GM18526 (cell line): ENCODE results near the gene CES2.

Source experiments
- POLR2A ChIP-seq: IDR thresholded peaks from 3 replicates; pipeline ENCODE4 v1.6.1; 2011; ENCODE audit not compliant: insufficient read length; ENCODE audit errors: extremely low read depth

CES2 gene

DNA sequence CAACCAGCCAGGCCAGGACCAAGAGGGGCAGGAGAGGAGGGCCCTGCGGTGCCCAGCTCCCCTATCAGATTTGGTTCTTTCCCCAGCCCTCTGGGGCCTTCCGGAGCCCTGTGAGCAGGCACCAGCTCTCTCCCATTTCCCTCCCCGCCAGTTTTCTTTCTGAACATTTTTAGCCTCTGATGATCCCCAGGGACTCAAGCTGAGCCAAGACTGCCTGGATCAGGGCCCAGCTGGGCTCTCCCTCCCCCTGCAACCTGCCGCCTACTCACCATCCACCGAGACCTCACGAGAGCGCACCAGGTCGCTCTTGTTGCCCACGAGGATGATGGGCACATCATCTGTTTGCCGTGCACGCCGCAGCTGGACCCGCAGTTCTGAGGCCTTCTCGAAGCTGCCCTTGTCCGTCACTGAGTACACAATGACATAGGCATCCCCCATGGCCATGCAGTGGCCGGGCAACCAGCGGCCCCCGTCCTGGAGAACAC lies 12.0 kb upstream of the CES2 start:
- TF ChIP-seq POLR2A: no peak

DNA sequence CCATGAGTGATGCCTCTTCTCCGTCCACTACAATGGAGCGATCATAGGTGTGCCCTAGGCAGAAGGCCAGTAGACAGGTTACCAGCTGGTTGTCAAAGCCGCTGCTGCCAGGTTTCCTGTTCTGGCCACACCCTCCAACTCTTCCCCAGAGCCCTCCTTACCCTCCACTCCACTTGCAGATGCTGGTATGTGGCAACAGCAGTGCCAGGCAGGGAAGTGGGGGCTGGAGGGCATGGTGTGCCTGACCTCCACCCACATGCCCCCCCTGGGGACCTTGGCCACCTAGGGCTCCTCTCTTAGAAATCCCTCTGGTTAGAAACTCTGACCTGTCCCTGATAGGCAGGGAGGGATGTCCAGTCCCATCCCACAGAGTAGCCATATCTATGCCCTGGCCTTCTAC lies 11.4 kb upstream of the CES2 start:
- no peak for TF ChIP-seq POLR2A

DNA sequence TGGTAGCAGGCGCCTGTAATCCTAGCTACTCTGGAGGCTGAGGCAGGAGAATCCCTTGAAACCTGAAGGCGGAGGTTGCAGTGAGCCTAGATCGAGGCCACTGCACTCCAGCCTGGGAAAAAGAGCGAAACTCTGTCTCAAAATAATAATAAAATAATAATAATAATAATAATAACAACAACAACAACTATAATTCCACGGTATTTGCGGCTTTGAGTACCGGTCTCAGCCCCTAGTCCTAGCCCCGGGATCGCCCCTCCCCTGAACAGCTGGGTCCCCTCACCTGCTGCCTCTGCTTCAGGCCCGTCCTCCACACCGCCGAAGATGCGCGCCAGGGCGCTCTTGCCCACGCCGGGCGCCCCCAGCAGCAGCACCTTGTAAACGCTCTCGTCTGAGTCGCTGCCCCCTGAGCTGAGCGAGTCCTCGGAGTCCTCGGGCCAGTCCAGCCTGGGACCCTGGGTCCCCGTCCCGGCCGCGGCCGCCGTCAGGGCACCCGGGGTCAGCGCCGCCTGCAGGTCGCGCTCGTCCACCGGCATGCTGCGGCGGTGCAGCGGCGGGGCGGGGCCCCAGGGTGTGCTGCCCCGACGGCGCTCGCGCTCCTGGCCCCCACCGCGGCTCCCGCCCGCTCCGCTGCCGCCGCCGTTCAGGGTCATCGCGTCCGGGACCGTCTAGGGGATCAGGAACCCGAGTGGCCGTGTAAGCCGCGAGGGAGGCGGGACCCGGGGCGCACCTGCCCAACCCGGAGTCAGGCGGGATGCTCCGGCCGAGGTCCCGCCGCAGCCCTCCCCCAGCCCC lies 10.6 kb upstream of the CES2 start:
- TF ChIP-seq POLR2A: no peak

DNA sequence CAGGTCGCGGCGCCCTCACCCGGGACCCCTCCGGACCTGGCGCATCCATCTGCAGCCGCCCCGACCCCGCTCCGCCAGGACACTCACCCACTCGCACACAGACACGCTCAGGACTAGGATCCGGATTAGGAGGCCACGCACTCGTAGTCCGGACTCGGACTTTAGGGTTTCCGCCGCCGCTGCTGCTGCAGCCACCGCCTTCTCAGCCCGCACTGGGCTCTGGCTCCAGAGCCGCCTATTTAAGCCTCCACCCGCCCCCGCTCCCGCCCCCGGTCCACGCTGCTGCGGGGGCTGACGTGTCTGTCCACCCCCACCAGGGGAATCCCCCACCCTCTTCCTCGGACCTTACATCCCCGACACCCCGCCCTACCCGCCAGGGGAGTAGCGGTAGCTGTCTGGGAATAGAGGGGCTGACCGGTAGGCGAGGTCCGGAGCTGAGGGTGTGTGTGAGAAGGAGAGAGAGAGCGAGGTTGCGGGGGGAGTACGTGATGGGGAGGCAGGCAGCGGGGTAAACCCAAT lies 9.9 kb upstream of the CES2 start, which contains the start of gene RRAD:
Gene RRAD (minus strand): TSS at position 214 of the 519 bp plus-strand sequence. CDS start 356 bp downstream, outside the sequence.
- no peak for TF ChIP-seq POLR2A

DNA sequence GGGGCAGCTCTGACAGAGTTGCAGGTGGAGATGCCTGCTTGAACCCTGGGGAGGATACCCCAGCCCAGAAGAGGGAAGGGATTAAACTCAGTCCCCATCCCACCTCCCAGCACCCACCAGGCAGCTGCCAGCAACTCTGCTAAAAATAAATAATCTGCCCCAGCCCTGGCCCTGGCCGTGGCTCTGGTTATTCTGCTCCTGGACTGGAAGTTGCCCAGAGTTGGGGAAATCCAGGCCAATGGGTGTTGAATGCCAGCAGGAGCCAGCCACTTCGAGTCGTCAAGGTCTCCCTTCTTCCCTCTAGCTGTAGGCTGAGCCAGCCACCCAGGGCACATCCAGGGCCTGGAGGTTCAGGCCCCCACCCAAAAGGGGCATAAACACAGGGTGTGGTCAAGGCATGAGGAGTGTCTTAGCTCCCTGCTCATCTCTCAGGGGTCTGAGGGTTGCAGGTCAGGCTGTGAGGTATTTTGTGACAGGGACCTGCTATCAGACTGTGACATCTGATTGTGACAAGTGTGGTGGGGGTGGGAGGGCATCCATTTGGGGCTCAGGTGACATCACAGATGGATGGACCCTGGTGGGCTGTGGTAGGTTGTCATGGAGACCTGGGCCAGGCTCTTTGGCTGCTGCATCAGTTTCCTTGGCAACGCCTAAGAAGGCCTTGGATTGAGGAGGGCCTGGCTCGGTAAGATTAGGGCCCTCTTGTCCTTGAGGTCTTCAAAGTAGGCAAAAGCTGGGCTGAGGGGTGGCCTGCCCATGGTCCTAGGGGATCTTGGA lies 9.0 kb upstream of the CES2 start:
- TF ChIP-seq POLR2A: no peak

DNA sequence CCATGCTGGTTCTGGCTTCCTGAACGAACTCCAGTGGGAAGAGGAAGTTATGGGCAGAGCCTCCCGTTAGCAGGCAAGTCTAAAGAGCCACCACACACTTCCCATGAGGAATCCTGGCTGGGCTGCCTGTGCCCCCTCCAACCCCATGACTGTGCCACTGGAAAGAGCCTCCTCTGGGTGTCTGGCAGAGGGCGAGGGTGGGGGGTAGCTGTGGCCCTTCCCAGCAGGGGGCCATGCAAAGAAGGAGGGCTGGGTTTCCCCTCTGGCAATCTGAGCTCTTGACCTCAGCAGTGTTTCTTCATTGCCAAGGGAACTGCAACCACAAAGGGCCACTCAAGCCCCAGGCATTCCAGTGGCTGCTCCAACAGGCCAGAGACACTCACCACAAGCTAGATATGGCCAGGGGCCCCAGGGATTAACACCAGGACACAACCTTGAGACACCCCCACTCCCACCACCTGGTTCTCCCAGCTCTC lies 8.3 kb upstream of the CES2 start:
- TF ChIP-seq POLR2A: no peak

DNA sequence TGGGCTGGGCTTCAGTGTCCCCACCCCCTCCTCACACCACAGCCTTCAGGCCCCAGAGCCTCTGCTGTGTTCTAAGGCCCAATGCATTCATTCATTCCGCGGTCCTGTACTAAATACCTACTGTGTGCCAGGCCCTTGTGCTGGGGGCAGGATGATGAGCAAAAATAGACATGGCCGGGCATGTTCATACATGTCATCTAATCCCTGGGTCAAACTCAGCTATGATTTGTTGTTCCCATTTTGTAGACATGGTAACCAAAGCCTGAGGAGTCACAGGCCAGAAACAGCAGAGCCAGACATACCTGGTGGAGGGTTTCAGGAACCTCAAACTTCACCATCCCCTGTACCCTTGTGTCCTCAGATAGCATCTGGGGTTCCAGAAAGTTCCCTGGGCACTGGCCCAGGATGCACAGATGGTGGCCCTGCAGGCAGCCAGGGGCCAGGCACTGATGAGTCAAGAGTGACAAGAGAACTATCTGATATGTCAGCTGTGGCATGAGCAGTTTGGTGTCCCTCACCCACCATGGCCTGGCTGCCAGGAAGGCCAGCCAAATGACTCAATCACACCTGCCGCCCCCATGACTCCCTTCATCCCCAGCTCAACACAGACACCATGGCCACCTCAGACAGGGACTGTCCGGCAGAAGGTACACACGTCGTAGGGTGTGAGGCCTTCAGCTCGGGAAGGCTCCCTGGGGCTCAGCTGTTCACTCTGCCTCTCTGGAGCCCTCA lies 7.2 kb upstream of the CES2 start:
- no peak for TF ChIP-seq POLR2A

DNA sequence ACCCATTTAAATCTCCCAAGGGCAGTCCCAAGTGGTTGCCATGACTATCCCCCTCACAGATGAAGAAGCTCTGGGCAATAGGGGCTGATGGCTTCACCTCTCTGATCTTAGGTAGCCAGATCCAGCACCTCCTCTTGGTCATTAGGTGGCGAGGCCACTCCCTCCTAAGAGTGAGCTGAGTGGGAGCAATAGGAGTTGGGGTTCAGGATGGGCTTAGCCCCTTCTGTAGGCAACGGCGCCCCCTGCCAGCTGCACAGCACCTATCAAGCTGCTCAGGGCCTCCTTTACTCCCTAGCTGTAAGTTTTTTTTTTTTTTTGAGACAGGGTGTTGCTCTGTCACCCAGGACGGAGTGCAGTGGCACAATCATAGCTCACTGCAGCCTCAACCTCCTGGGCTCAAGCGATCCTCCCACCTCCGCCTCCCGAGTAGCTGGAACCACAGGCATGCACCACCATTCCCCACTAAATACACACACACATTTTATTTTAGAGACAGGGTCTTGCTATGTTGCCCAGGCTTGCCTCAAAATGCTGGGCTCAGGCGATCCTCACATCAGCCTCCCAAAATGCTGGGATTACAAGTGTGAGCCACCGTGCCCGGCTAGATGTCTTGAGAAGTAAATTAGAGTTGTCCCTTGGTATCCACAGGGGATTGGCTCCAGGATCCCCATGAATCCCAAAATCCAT lies 6.5 kb upstream of the CES2 start:
- TF ChIP-seq POLR2A: no peak

DNA sequence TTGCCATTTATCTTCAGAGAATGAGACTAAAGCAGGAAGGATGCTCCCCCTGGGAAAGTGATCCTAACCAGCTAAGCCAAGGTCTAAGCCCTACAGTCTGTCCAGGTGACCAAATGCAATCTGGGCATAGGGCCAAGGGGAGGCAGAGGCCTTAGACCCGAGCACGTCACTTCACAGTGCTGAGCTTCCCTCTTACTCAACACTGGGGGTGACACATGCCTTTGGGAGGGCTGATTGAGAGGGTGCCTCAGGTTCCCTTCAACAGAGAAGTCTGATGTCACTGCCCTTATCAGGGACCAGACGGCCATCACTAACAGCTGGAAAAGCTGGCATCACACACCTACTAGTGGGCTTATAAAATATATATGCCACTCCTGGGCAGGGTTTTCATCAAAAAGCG lies 5.1 kb upstream of the CES2 start:
- TF ChIP-seq POLR2A: no peak

DNA sequence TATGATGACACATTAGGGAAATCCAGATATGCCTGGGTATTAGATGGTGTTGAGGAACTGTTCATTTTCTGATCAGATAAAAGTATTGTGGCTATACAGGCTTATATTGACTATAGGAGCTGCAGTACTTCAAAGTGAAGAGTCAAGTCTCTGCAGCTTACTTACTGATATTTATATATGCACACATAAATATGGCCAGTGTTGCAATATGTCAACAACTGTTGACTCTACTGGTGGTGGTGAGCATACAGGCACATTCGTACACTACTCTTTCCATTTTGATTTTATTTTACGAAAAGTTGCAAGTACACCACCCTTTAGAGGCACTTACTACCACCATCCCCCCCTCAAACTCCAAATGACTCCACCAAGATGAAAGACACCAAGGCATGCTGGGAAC lies 3.7 kb upstream of the CES2 start:
- TF ChIP-seq POLR2A: no peak

DNA sequence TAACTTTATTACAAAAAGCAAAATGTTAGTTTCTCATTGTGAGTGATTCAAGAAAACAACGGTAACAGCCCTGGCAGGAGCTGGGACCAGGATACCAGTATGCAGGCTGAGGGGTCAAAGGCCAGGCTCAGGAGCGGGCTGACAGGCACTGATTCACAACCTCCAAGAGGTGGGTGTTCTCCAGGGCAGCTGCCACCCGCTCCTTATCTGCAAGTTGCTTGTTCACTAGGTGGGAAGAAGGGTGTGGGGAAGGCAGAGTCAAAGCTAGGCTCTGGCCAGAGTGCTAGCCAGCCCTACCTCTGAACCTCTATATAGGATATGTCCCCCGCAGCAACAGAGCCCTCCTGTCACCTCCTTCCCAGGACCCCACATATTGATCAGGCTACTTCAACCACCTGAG lies 3.2 kb upstream of the CES2 start:
- no peak for TF ChIP-seq POLR2A

DNA sequence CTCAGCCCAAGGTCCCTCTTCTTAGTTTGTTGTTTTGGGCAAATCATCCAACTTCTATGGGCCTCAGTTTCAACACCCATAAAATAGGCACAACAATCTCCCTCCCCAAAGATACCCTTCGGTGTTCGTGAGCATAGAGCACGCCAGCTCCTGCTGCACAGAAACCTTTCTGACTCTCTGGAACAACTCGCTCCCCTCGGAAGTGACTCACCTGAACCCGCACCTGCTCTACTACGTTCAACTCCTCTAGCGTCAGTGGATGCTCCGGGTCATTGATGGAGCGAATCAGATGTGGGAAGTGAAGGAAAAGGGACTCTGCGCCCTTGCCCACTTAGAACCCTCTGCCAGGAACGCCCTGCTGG lies 1.6 kb upstream of the CES2 start:
- no peak for TF ChIP-seq POLR2A

DNA sequence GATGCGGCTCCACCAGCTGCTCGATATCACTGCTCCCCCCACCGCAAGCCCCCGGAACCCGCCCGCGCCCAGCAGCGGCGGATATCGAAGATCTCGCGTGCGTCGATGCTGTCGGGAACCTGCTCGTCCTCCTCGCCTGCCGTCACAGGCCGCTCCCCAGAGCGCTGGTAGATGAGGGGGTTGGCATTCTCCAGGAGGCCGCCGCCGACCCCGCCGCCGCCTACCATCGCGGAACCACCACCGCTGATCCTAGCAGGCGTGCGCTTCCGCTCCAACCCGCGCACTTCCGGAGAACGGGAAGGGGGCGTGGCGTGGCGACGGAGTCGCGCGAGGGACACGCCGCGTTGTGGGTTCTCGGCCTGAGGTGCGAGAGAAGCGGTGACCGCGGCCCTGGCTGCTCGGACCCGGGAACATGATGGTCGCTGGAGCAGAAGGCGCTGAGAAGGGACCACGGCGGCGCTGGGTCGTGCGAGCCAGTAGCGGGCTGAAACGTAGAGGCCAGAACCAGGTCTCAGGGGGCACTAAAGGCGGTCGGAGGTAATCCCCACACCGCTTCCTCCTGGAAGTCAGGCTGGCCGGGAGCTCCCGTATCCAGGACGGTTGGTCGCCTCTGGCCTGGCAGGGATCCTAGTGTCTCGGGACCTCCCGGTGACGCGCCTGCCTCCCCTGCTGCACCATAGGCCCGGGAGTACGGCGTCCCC lies 1.0 kb upstream of the CES2 start, which contains the start of gene CIAO2B:
Gene CIAO2B (minus strand): TSS at position 265 of the 701 bp plus-strand sequence. CDS start 38 bp downstream, at position 227.
- TF ChIP-seq POLR2A: peak; percentile 90

DNA sequence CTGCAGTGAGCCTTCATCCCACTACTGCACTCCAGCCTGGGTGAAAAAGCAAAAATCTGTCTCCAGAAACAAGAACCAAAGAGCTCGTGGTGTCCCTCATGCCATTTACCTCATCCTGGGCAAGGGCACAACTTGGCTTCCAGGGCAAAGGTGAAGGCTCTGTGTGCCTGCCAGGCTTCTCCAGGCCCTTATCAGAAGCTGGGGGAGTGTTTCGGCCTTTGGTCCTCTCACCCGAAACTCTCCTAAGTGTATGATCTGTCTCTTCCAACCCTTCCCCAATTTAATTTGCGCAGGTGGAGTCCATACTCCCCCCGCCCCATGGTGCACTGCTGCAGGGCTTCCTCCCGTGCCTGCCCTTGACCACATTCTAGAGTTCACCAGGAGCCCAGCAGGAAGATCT lies 1.1 kb downstream of the CES2 start:
- TF ChIP-seq POLR2A: no peak
